GM12873 (cell line): ENCODE results near the gene TTC7B.

Experiments used
- CTCF ChIP-seq: IDR thresholded peaks from 2 replicates; pipeline ENCODE4 v1.5.1; 2012; ENCODE audit warnings: low read depth, mild to moderate bottlenecking, moderate library complexity, low read length, control low read depth; ENCODE audit not compliant: insufficient read depth; ENCODE audit errors: missing control alignments

The TTC7B gene

GRCh38 chr14:90632451-90632850 lies 183.8 kb downstream of the TTC7B start:
- TF ChIP-seq CTCF = no peak

GRCh38 chr14:90630171-90630806 lies 185.9 kb downstream of the TTC7B start:
- TF ChIP-seq CTCF = no peak

- TF ChIP-seq CTCF = no peak
Measured at GRCh38 chr14:90629471-90629870, 186.8 kb downstream of the TTC7B start.

GRCh38 chr14:90628825-90629224 lies 187.4 kb downstream of the TTC7B start:
- TF ChIP-seq CTCF = no peak

GRCh38 chr14:90627478-90627877 lies 188.8 kb downstream of the TTC7B start:
- TF ChIP-seq CTCF = no peak

GRCh38 chr14:90626550-90626949 lies 189.7 kb downstream of the TTC7B start:
- TF ChIP-seq CTCF = no peak

GRCh38 chr14:90625445-90625844 lies 190.8 kb downstream of the TTC7B start:
- no peak for TF ChIP-seq CTCF
